Adipocyte (in vitro differentiated cells): Measurements from ENCODE around the gene PIN4.

Experiments
- DNase-seq: peaks from one replicate; pipeline ENCODE4 v3.0.0-alpha.2; 2015; ENCODE audit warnings: low read depth
- H3K27me3 ChIP-seq: replicated peaks from 2 replicates; pipeline ENCODE4 v1.7.0; 2013; ENCODE audit warnings: mild to moderate bottlenecking, low read length, moderate library complexity; ENCODE audit not compliant: control insufficient read depth, insufficient read depth
- H3K36me3 ChIP-seq: 2 replicates; pipeline ENCODE4 v1.7.0; 2013; ENCODE audit warnings: low read length, mild to moderate bottlenecking, moderate library complexity; ENCODE audit not compliant: control insufficient read depth, insufficient read depth, severe bottlenecking
- H3K4me1 ChIP-seq: 2 replicates; pipeline ENCODE4 v1.7.0; 2013; ENCODE audit warnings: mild to moderate bottlenecking, low read length, moderate library complexity; ENCODE audit not compliant: control insufficient read depth, insufficient read depth
- H3K4me3 ChIP-seq: 2 replicates; pipeline ENCODE4 v1.7.0; 2013; ENCODE audit warnings: mild to moderate bottlenecking, low read length, moderate library complexity
- H3K9ac ChIP-seq: 2 replicates; pipeline ENCODE4 v1.7.0; 2013; ENCODE audit warnings: mild to moderate bottlenecking, low read length, moderate library complexity
- H3K9me3 ChIP-seq: 2 replicates; pipeline ENCODE4 v1.7.0; 2013; ENCODE audit warnings: mild to moderate bottlenecking, low read length, moderate library complexity; ENCODE audit not compliant: control insufficient read depth

PIN4 gene

DNA sequence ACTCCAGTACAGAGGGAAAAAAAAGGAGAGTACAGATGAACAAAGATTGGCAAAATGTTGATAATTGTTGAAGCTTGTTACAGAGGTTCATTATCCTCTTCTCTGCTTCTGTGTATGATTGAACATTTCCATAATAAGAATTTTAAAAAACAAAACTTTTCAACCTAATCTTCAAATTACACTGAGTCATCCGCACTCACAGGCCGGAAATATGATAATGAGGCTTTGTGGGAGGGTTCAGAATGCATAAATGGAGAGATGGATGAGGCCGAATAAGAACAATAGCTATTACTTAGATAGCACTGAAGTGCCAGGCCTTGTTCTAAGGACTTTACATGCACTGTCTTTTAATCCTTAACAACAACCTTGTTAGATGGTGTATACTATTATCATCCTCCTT, 61.9 kb downstream of the PIN4 start:
- no peak overlapping the region for H3K4me3 ChIP-seq
- no peaks in the 10 kb centered on the region for H3K9me3 ChIP-seq
- peaks cover 8% of the 10 kb centered on the region for H3K27me3 ChIP-seq
- peak; percentile 66 for DNase-seq
- no peak overlapping the region for H3K9ac ChIP-seq
- peaks cover 5% of the 10 kb centered on the region for H3K4me1 ChIP-seq
- H3K36me3 ChIP-seq, result no peaks in the 10 kb centered on the region

DNA sequence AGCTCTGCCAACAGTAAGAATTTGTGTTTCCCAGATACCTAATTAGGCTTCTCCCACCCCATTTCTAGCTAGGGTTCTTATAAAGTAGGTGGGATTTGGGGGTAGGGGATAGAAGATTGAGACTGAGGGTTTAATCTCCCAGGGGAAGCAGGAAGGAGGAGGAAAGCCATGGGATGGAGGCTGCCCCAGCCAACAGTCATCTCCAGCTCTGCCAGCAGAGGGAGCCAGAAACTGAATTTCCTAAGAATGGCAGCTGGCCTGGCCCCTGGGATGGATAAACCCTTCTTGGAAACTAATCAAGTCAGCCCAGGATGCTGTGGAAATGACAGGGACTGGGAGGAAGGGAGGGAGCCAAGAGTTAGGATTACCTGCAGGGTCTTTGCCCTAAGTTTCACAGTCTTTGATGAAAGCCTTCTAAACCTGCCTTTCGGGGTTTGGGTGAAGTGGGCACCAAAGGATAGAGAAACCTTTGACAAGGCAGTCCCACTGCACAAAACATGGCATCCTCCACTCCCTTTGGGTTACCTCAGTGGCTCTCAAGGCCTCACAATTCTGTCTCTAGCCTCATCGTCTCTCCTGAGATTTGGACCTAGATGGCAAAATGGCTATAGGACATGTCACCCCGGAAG, 64.0 kb downstream of the PIN4 start:
- H3K4me3 ChIP-seq, result no peak overlapping the region
- peaks cover 6% of the 10 kb centered on the region for H3K9me3 ChIP-seq
- peaks cover 5% of the 10 kb centered on the region for H3K4me1 ChIP-seq
- peaks cover 13% of the 10 kb centered on the region for H3K27me3 ChIP-seq
- no peak overlapping the region for H3K9ac ChIP-seq
- peak; percentile 73 for DNase-seq
- H3K36me3 ChIP-seq, result no peaks in the 10 kb centered on the region

GRCh38 chrX:72247206-72247942, 65.8 kb downstream of the PIN4 start:
- Histone ChIP-seq H3K9me3 (peaks cover 6% of the 10 kb centered on the region), H3K4me1 (peaks cover 5% of the 10 kb centered on the region), H3K9ac (no peak overlapping the region), H3K4me3 (no peak overlapping the region), H3K27me3 (peaks cover 13% of the 10 kb centered on the region), H3K36me3 (no peaks in the 10 kb centered on the region)
- no peak for DNase-seq
